Vagina (tissue), 2 donors: ENCODE data around the gene NOTCH1.

Source experiments
- POLR2A ChIP-seq, 2 donors: fragments of 450-650 bp; IDR thresholded peaks; one replicate each; pipeline ENCODE4 v1.6.1; 2017; ENCODE audit warnings: antibody characterized with exemption in 2 of 2, mild to moderate bottlenecking in 2 of 2, moderate library complexity in 2 of 2
- TF ChIP-seq, protein P1 (sequence below), 3 experiments: fragments of 450-650 bp in 2 of 3; fragments of 200-600 bp in 1 of 3; sonication (generic) in 1 of 3; IDR thresholded peaks; one replicate each; pipeline ENCODE4 v1.5.1; 2017 to 2019; ENCODE audit warnings: antibody characterized with exemption in 3 of 3, mild to moderate bottlenecking in 2 of 3, moderate library complexity in 2 of 3

DNA sequence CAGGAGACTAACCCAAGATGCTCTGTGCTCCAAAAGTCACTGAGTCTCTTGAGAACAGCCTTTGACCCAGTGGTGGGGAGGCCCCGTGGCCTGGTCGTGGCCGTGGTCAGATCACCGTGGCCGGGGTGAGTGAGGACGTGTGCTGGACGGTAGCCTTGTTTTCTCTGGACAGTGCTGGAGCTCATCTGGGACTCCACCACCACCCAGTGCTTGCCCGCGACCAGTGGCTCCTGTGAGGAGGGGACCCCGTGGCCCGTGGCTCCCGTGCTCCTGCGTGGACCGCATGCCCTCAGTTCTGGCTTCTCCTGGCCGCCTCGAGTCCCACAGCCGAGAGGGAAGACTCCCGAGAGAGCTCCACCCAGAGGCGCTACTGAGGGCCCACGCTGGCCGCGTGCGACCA, 15.9 kb upstream of the NOTCH1 start:
- TF ChIP-seq, protein P1, sequence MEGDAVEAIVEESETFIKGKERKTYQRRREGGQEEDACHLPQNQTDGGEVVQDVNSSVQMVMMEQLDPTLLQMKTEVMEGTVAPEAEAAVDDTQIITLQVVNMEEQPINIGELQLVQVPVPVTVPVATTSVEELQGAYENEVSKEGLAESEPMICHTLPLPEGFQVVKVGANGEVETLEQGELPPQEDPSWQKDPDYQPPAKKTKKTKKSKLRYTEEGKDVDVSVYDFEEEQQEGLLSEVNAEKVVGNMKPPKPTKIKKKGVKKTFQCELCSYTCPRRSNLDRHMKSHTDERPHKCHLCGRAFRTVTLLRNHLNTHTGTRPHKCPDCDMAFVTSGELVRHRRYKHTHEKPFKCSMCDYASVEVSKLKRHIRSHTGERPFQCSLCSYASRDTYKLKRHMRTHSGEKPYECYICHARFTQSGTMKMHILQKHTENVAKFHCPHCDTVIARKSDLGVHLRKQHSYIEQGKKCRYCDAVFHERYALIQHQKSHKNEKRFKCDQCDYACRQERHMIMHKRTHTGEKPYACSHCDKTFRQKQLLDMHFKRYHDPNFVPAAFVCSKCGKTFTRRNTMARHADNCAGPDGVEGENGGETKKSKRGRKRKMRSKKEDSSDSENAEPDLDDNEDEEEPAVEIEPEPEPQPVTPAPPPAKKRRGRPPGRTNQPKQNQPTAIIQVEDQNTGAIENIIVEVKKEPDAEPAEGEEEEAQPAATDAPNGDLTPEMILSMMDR (IDR thresholded peaks at IDR 0.05): no peak
- TF ChIP-seq POLR2A (IDR thresholded peaks at IDR 0.05): no peak
